Liver (tissue), 9 donors: ENCODE results near the gene AP1S2. TPM values are rescaled to one million over a fixed set of nuclear protein-coding genes. Genes with fewer than 3 reads are reported as not detected.

Source experiments
- DNase-seq: peaks from one replicate; pipeline ENCODE4 v3.0.0-alpha.2; 2017; ENCODE audit warnings: low spot score
- H3K27ac ChIP-seq, 2 donors: one replicate each; pipeline ENCODE4 v1.7.0; 2013; ENCODE audit warnings: inconsistent platforms in 2 of 2, low read length in 2 of 2, control low read depth in 1 of 2, low read depth in 1 of 2, mild to moderate bottlenecking in 1 of 2
- H3K27me3 ChIP-seq, 4 donors: one replicate each; pipeline versions ENCODE4 v1.6.1 to v1.7.0; 2013; ENCODE audit warnings: low read length in 3 of 4, inconsistent platforms in 1 of 4, mild to moderate bottlenecking in 1 of 4, moderate library complexity in 1 of 4; ENCODE audit not compliant: control insufficient read depth in 4 of 4, insufficient read depth in 4 of 4
- H3K36me3 ChIP-seq, 4 donors: one replicate each; pipeline versions ENCODE4 v1.6.1 to v1.7.0; 2013; ENCODE audit warnings: low read length in 3 of 4, mild to moderate bottlenecking in 3 of 4, low read depth in 1 of 4, moderate library complexity in 1 of 4; ENCODE audit not compliant: control insufficient read depth in 4 of 4, insufficient read depth in 3 of 4
- H3K4me1 ChIP-seq, 4 donors: one replicate each; pipeline versions ENCODE4 v1.6.1 to v1.7.0; 2013; ENCODE audit warnings: low read length in 3 of 4, mild to moderate bottlenecking in 3 of 4, moderate library complexity in 1 of 4; ENCODE audit not compliant: control insufficient read depth in 4 of 4, insufficient read depth in 4 of 4
- H3K4me3 ChIP-seq, 3 donors: one replicate each; pipeline versions ENCODE4 v1.6.1 to v1.7.0; 2013; ENCODE audit warnings: low read length in 3 of 3, control low read depth in 1 of 3, low read depth in 1 of 3, mild to moderate bottlenecking in 1 of 3
- H3K9ac ChIP-seq, 2 donors: one replicate each; pipeline ENCODE4 v1.7.0; 2013; ENCODE audit warnings: low read length in 2 of 2, mild to moderate bottlenecking in 2 of 2, moderate library complexity in 2 of 2, control low read depth in 1 of 2, low read depth in 1 of 2
- H3K9me3 ChIP-seq, 4 donors: one replicate each; pipeline versions ENCODE4 v1.6.1 to v1.7.0; 2013; ENCODE audit warnings: low read length in 3 of 4; ENCODE audit not compliant: control insufficient read depth in 4 of 4
- EGR1 ChIP-seq, 2 donors: IDR thresholded peaks; 2 replicates each; pipeline ENCODE4 v1.6.1; 2016 to 2018; ENCODE audit warnings: antibody characterized with exemption in 2 of 2, low read depth in 2 of 2
- FOXA1 ChIP-seq: IDR thresholded peaks from 2 replicates; pipeline ENCODE4 v1.6.1; 2016; ENCODE audit warnings: antibody characterized with exemption
- FOXA2 ChIP-seq: IDR thresholded peaks from 2 replicates; pipeline ENCODE4 v1.6.1; 2016; ENCODE audit warnings: antibody characterized with exemption
- GABPA ChIP-seq, 2 donors: IDR thresholded peaks in 1 of 2; conservative IDR thresholded peaks in 1 of 2; 2 replicates each; pipeline ENCODE4 v1.6.1; 2016; ENCODE audit warnings: antibody characterized with exemption in 2 of 2, mild to moderate bottlenecking in 1 of 2, moderate library complexity in 1 of 2
- HNF4A ChIP-seq, 2 donors: conservative IDR thresholded peaks; 2 replicates each; pipeline ENCODE4 v1.6.1; 2016; ENCODE audit warnings: antibody characterized with exemption in 2 of 2, mild to moderate bottlenecking in 2 of 2
- HNF4G ChIP-seq: IDR thresholded peaks from 2 replicates; pipeline ENCODE4 v1.6.1; 2016; ENCODE audit warnings: antibody characterized with exemption
- JUND ChIP-seq, 2 donors: IDR thresholded peaks; 2 replicates each; pipeline ENCODE4 v1.6.1; 2016; ENCODE audit warnings: antibody characterized with exemption in 2 of 2
- NR2F2 ChIP-seq: IDR thresholded peaks from 2 replicates; pipeline ENCODE4 v1.6.1; 2016; ENCODE audit warnings: antibody characterized with exemption
- RXRA ChIP-seq, 2 donors: IDR thresholded peaks; 2 replicates each; pipeline ENCODE4 v1.6.1; 2017 to 2018; ENCODE audit warnings: antibody characterized with exemption in 2 of 2, mild to moderate bottlenecking in 1 of 2
- TAF1 ChIP-seq: conservative IDR thresholded peaks from 2 replicates; pipeline ENCODE4 v1.6.1; 2016; ENCODE audit warnings: antibody characterized with exemption, mild to moderate bottlenecking
- YY1 ChIP-seq: IDR thresholded peaks from 2 replicates; pipeline ENCODE4 v1.6.1; 2016; ENCODE audit warnings: antibody characterized with exemption, mild to moderate bottlenecking
- WGBS: extraction: QIAGEN DNeasy Blood & Tissue Kit; methylation state at CpG from one replicate; pipeline ENCODE4 v1.1.7; 2013; 5-methylcytosine and 5-hydroxymethylcytosine counted together
- polyA plus RNA-seq, 2 donors: library from polyadenylated mRNA; stranded (reverse) in 1 of 2; unstranded in 1 of 2; fragments of 200-250 nt in 1 of 2; fragments of >200 nt in 1 of 2; fragmentation: Nextera tagmentation in 1 of 2; extraction: Ambion mirVana in 1 of 2; gene quantifications; one replicate each; pipeline versions ENCODE4 v1.2.1 to v1.2.3, GENCODE V29; 2013 to 2015
- total RNA-seq, 2 donors: library from RNA; depleted of rRNA; stranded (reverse); fragments of >200 nt; gene quantifications; one replicate each; pipeline ENCODE4 v1.2.3, GENCODE V29; 2014
- TF ChIP-seq, protein P1 (sequence below): IDR thresholded peaks from 2 replicates; pipeline ENCODE4 v1.6.1; 2016; ENCODE audit warnings: antibody characterized with exemption
- TF ChIP-seq, protein P2 (sequence below): IDR thresholded peaks from 2 replicates; pipeline ENCODE4 v1.6.1; 2016; ENCODE audit warnings: antibody characterized with exemption
- TF ChIP-seq, protein P3 (sequence below): IDR thresholded peaks from 2 replicates; pipeline ENCODE4 v1.6.1; 2016; ENCODE audit warnings: antibody characterized with exemption
- TF ChIP-seq, protein P4 (sequence below): IDR thresholded peaks from 2 replicates; pipeline ENCODE4 v1.6.1; 2016; ENCODE audit warnings: antibody characterized with exemption, mild to moderate bottlenecking
- donor health status: healthy.
- donor health status: healthy.
- donor health status: healthy.
- donor health status: healthy.
- donor health status: healthy.

The AP1S2 gene
- total and polyA plus RNA-seq, 4 donors = 6.1 to 25.7 (median 10.6) TPM

GRCh38 chrX:15813416-15813815 lies 41.2 kb downstream of the AP1S2 start:
- Histone ChIP-seq H3K9ac (no peak overlapping the region), H3K27me3 (no peaks in the 10 kb centered on the region), H3K4me3 (no peak overlapping the region), H3K4me1 (peaks cover 0 to 2% (median 0%) of the 10 kb centered on the region in 4 donors), H3K9me3 (no peaks in the 10 kb centered on the region), H3K36me3 (peaks cover 0 to 45% (median 20%) of the 10 kb centered on the region in 4 donors), H3K27ac (no peak overlapping the region)
- TF ChIP-seq NR2F2 (no peak), GABPA (IDR thresholded peaks at IDR 0.05 in 1 of 2, conservative IDR thresholded peaks at IDR 0.05 in 1 of 2) (no peak), JUND (IDR thresholded peaks at IDR 0.05) (no peak), RXRA (IDR thresholded peaks at IDR 0.05) (no peak), FOXA1 (no peak), FOXA2 (no peak), YY1 (no peak), TAF1 (no peak), HNF4A (conservative IDR thresholded peaks at IDR 0.05) (no peak), HNF4G (no peak)
- TF ChIP-seq, protein P1, sequence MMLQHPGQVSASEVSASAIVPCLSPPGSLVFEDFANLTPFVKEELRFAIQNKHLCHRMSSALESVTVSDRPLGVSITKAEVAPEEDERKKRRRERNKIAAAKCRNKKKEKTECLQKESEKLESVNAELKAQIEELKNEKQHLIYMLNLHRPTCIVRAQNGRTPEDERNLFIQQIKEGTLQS = no peak
- TF ChIP-seq, protein P2, sequence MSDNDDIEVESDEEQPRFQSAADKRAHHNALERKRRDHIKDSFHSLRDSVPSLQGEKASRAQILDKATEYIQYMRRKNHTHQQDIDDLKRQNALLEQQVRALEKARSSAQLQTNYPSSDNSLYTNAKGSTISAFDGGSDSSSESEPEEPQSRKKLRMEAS = no peak
- TF ChIP-seq, protein P3, sequence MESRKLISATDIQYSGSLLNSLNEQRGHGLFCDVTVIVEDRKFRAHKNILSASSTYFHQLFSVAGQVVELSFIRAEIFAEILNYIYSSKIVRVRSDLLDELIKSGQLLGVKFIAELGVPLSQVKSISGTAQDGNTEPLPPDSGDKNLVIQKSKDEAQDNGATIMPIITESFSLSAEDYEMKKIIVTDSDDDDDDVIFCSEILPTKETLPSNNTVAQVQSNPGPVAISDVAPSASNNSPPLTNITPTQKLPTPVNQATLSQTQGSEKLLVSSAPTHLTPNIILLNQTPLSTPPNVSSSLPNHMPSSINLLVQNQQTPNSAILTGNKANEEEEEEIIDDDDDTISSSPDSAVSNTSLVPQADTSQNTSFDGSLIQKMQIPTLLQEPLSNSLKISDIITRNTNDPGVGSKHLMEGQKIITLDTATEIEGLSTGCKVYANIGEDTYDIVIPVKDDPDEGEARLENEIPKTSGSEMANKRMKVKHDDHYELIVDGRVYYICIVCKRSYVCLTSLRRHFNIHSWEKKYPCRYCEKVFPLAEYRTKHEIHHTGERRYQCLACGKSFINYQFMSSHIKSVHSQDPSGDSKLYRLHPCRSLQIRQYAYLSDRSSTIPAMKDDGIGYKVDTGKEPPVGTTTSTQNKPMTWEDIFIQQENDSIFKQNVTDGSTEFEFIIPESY = no peak
- TF ChIP-seq, protein P4, sequence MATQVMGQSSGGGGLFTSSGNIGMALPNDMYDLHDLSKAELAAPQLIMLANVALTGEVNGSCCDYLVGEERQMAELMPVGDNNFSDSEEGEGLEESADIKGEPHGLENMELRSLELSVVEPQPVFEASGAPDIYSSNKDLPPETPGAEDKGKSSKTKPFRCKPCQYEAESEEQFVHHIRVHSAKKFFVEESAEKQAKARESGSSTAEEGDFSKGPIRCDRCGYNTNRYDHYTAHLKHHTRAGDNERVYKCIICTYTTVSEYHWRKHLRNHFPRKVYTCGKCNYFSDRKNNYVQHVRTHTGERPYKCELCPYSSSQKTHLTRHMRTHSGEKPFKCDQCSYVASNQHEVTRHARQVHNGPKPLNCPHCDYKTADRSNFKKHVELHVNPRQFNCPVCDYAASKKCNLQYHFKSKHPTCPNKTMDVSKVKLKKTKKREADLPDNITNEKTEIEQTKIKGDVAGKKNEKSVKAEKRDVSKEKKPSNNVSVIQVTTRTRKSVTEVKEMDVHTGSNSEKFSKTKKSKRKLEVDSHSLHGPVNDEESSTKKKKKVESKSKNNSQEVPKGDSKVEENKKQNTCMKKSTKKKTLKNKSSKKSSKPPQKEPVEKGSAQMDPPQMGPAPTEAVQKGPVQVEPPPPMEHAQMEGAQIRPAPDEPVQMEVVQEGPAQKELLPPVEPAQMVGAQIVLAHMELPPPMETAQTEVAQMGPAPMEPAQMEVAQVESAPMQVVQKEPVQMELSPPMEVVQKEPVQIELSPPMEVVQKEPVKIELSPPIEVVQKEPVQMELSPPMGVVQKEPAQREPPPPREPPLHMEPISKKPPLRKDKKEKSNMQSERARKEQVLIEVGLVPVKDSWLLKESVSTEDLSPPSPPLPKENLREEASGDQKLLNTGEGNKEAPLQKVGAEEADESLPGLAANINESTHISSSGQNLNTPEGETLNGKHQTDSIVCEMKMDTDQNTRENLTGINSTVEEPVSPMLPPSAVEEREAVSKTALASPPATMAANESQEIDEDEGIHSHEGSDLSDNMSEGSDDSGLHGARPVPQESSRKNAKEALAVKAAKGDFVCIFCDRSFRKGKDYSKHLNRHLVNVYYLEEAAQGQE = no peak
- no peak for DNase-seq
- 85% methylated on average over 1 of the region's 1 CpG for WGBS

DNA sequence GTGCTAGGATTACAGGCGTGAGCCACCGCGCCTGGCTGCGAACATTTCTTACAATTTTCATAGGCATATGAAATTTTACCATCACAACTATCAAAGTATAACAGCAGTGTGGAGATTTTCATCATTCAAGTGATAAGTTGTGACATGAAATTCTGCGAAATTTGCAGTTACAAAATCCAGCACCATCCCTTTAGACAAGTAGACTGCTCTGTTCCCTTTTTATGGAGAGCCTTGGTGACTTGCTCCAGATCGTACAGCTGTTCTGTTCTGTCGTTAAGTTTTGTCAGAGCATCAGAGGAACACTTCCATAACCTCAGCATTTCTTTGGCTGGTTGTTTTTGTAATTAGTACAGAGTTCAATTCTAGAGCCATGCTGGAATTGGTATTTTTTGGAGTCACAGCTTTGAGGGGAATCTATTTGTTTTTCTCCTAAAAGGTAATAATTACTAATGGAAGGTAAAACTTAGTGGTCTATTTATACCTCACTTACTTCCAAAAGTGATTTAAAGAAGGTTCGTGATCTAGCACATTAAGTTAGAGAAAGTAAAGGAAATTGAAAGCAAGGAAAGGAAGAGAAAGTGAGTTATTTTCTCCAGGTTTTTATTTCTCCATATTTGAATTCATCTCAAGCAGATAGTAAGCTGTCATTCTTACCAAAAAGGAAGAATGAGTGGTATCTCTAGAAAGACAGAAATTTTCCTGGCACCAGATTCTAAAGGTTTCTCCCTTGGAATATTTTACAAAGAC lies 42.2 kb downstream of the AP1S2 start:
- no peak for TF ChIP-seq HNF4G
- TF ChIP-seq EGR1 (IDR thresholded peaks at IDR 0.05; ENCODE audit: low read depth in 2 of 2) = no peak
- TF ChIP-seq, protein P4 = no peak
- no peak for TF ChIP-seq NR2F2
- TF ChIP-seq, protein P1 = no peak
- TF ChIP-seq FOXA2 = no peak
- TF ChIP-seq HNF4A (conservative IDR thresholded peaks at IDR 0.05) = no peak
- no peak for TF ChIP-seq GABPA (IDR thresholded peaks at IDR 0.05 in 1 of 2, conservative IDR thresholded peaks at IDR 0.05 in 1 of 2)
- no peak for DNase-seq
- 95% methylated on average over 8 of the region's 8 CpGs for WGBS
- peaks cover 0 to 38% (median 17%) of the 10 kb centered on the region in 4 donors for H3K36me3 ChIP-seq
- peaks cover 0 to 2% (median 0%) of the 10 kb centered on the region in 4 donors for H3K4me1 ChIP-seq
- no peak overlapping the region for H3K9ac ChIP-seq
- H3K4me3 ChIP-seq = no peak overlapping the region
- no peaks in the 10 kb centered on the region for H3K27me3 ChIP-seq
- H3K9me3 ChIP-seq = no peaks in the 10 kb centered on the region
- H3K27ac ChIP-seq = no peak overlapping the region
